Brain microvascular endothelial cell (primary cell): ENCODE data around the gene CHRNA9.

ENCODE experiments used
- DNase-seq: peaks from one replicate; pipeline ENCODE4 v3.0.0-alpha.2; 2020
- H3K27ac ChIP-seq: fragments of 250-450 bp; sonication (Bioruptor Pico); 2 replicates; pipeline ENCODE4 v1.5.1; 2020; ENCODE audit warnings: mild to moderate bottlenecking, moderate library complexity
- H3K27me3 ChIP-seq: fragments of 250-450 bp; sonication (Bioruptor Pico); replicated peaks from 2 replicates; pipeline ENCODE4 v1.5.1; 2020; ENCODE audit warnings: mild to moderate bottlenecking
- H3K36me3 ChIP-seq: fragments of 250-450 bp; sonication (Bioruptor Pico); replicated peaks from 2 replicates; pipeline ENCODE4 v1.5.1; 2020; ENCODE audit warnings: mild to moderate bottlenecking
- H3K4me3 ChIP-seq: 2 replicates; pipeline ENCODE4 v1.5.1; 2011; ENCODE audit warnings: low read depth, mild to moderate bottlenecking, control low read depth, low read length, moderate library complexity
- in situ Hi-C: cut with HindIII; loops from 2 replicates; pipeline ENCODE4 v1.10.0; 2017; ENCODE audit warnings: low sequenced_read_pairs, low pct_ligation_motif_present
- TF ChIP-seq, protein P1 (sequence below): IDR thresholded peaks from 2 replicates; pipeline ENCODE4 v1.5.1; 2011; ENCODE audit warnings: low read depth, mild to moderate bottlenecking, moderate library complexity, low read length, control low read depth, inconsistent platforms; ENCODE audit errors: missing control alignments

The CHRNA9 gene

DNA sequence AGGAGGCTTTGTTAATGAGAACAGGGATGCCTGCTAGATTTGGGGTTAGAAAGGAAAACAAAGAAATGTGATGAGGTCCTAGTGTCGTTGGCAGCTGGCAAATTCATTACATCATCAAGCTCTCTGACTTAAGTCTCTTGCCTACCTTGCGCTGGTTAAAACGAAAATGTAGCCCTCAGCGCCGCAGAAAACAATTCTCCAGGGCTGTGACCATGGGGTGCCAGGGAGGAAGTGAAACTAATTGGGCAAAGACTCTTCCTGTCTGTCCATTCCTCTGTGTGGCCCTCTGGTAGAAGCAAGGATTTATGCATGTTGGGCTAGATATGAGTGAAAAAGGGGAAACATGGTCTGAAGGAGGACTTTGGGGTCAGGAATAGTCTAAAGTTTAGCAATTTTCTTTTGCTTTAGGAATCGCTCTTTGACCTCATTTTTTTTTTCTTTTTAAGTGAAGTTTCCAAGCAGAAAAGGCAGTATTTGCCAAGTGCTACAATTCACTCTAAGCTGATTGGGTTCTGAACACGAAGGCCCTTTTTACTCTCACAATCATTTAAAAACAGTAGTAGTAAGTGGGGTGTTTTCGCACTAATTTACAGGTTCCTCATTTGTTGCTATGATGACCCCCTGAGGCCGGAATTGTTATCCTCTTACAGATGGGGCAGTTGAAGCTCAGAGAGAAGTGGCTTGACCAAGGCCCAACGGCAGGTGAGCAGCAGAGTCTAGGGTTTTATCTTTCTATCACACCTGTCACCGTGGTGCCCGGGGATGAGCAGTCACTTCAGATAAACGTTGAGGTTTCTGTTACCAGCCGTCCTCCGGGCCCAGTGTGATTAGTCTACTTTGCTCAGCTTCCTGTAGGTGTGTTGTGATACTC lies 27.3 kb upstream of the CHRNA9 start:
- in situ Hi-C loops, result no loop called here
- Histone ChIP-seq H3K27me3 (no peaks in the 10 kb centered on the region), H3K36me3 (no peaks in the 10 kb centered on the region), H3K4me3 (no peak overlapping the region), H3K27ac (no peak overlapping the region)
- TF ChIP-seq, protein P1, sequence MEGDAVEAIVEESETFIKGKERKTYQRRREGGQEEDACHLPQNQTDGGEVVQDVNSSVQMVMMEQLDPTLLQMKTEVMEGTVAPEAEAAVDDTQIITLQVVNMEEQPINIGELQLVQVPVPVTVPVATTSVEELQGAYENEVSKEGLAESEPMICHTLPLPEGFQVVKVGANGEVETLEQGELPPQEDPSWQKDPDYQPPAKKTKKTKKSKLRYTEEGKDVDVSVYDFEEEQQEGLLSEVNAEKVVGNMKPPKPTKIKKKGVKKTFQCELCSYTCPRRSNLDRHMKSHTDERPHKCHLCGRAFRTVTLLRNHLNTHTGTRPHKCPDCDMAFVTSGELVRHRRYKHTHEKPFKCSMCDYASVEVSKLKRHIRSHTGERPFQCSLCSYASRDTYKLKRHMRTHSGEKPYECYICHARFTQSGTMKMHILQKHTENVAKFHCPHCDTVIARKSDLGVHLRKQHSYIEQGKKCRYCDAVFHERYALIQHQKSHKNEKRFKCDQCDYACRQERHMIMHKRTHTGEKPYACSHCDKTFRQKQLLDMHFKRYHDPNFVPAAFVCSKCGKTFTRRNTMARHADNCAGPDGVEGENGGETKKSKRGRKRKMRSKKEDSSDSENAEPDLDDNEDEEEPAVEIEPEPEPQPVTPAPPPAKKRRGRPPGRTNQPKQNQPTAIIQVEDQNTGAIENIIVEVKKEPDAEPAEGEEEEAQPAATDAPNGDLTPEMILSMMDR, result no peak
- DNase-seq, result no peak

DNA sequence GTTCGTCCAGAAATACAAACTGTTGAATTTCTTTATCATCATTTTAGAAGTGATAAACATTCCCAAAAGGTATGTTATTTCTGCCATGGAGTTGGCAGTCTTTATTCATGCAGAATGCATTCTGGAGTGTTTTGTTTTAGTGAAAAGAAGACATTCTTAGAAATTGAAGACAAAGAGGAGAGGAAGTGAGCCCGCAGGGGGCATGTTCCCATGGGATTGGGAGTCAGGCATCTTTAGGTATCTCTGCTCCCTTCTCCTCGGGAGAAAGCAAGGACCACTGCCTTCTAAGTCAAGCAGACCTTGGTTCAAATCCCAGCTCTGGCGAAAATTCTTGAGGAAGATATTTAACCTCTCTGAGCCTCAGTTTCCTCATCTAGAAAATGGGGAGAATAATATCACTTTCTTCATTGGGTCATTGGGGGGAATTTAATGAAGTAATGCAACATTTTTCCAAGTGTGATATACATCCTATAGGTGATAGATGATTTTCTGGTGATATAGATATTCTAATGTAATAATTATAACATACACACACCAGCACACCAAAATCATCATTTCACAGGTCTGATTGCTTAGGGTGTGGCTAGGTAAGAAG lies 26.5 kb upstream of the CHRNA9 start:
- H3K4me3 ChIP-seq, result no peak overlapping the region
- TF ChIP-seq, protein P1, result no peak
- DNase-seq, result no peak
- in situ Hi-C loops, result no loop called here
- H3K27ac ChIP-seq, result no peak overlapping the region
- no peaks in the 10 kb centered on the region for H3K36me3 ChIP-seq
- H3K27me3 ChIP-seq, result no peaks in the 10 kb centered on the region

DNA sequence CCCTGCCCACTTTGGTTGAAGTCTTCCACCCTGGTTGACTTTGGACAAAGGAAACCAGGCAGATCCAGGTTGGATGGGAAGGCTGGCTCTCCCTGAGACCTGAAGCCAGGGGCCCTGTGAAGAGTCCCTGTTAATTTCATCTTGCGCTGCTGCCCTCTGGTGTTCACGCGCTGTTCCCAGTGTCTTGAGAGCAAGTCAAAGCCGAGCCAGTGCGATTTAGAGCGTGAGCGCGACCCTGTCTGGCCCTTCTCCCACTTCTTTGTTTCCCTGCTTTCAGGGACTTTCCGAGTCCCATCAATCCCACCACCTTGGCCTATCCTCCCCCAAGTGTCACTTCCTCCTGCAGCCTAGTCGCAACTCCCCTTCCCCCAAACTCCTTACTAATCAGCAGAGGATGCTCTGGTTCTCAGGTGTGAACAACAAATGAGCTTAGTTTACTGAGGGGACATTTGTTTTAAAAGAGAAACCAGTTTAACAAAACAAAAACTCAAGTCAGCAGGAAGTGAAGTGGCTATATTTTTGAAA lies 25.8 kb upstream of the CHRNA9 start:
- H3K27me3 ChIP-seq, result no peaks in the 10 kb centered on the region
- DNase-seq, result peak; percentile 81
- H3K36me3 ChIP-seq, result no peaks in the 10 kb centered on the region
- in situ Hi-C loops, result no loop called here
- H3K27ac ChIP-seq, result no peak overlapping the region
- H3K4me3 ChIP-seq, result no peak overlapping the region
- TF ChIP-seq, protein P1, result peak; percentile 93

DNA sequence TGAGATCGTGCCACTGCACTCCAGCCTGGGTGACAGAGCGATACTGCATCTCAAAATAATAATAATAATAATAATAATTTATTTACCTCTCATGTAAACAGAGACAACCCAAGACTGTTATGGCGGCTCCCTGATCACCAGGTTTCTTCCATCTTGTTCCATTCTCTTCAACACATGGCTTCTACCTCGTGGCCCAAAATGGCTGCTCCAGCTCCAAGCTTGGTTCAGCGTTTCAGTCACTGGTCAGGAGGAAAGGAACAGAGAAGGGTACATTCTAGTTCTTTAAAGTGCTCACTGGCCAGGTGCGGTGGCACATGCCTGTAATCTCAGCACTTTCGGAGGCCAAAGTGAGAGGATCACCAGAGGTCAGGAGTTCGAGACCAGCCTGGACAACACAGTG lies 24.9 kb upstream of the CHRNA9 start:
- in situ Hi-C loops, result no loop called here

DNA sequence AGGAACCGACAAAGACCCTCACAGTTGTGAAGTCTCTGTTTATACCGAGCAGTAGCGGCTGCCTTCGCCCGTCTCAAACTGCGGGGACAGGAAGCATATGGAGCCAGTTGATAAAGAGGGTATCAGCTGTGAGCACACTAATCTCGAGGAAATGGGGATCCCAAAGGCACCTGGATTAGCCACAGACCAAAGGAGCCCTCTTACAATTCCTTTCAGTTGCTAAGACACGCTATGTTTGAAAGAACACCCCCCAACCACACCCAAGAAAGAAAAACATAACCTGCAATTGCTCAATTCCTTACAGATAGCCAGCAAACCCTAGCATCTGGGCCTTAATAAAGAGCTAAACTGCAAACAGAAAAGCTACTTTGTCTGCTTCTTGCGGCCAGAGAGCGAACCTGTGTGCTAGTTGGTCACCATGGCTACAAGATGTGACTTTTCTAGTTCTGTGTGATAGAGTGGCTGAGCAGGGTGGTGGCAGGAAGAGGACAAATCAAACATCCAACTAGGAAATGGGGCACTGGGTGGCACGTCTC lies 23.3 kb upstream of the CHRNA9 start:
- Histone ChIP-seq H3K27me3 (no peaks in the 10 kb centered on the region), H3K4me3 (no peak overlapping the region), H3K36me3 (no peaks in the 10 kb centered on the region), H3K27ac (no peak overlapping the region)
- TF ChIP-seq, protein P1, result no peak
- no peak for DNase-seq
- in situ Hi-C loops, result no loop called here

More for the DNA sequence above, 24.9 kb upstream of the CHRNA9 start:
- Histone ChIP-seq H3K36me3 (no peaks in the 10 kb centered on the region), H3K27ac (no peak overlapping the region), H3K4me3 (no peak overlapping the region), H3K27me3 (no peaks in the 10 kb centered on the region)
- DNase-seq, result no peak
- TF ChIP-seq, protein P1, result no peak
